Left ventricle myocardium inferior (tissue), 1 donor: ENCODE data around the gene PARD3B. TPM values are rescaled to one million over a fixed set of nuclear protein-coding genes. Genes with fewer than 3 reads are reported as not detected.

ENCODE experiments used
- DNase-seq: peaks from one replicate; pipeline ENCODE4 v3.0.0-alpha.2; 2020
- H3K27ac ChIP-seq: fragments of 200-600 bp; replicated peaks from 2 replicates; pipeline ENCODE4 v1.8.0; 2021
- H3K27me3 ChIP-seq: fragments of 200-600 bp; 2 replicates; pipeline ENCODE4 v1.8.0; 2021; ENCODE audit warnings: low read depth
- H3K36me3 ChIP-seq: fragments of 200-600 bp; 2 replicates; pipeline ENCODE4 v1.8.0; 2021
- H3K4me1 ChIP-seq: fragments of 200-600 bp; 2 replicates; pipeline ENCODE4 v1.8.0; 2021
- H3K4me3 ChIP-seq: fragments of 200-600 bp; 2 replicates; pipeline ENCODE4 v1.8.0; 2021; ENCODE audit warnings: mild to moderate bottlenecking, moderate library complexity
- H3K9me3 ChIP-seq: fragments of 200-600 bp; replicated peaks from 2 replicates; pipeline ENCODE4 v1.8.0; 2021
- CTCF ChIP-seq: fragments of 200-600 bp; IDR thresholded peaks from 2 replicates; pipeline ENCODE4 v1.8.0; 2021; ENCODE audit warnings: antibody characterized with exemption, mild to moderate bottlenecking, borderline replicate concordance
- intact Hi-C: fragments of 100-400 bp; cut with micrococcal nuclease; formaldehyde crosslinking; loops from one replicate; pipeline ENCODE4 v1.11.0; 2022
- total RNA-seq: library from RNA; stranded (reverse); fragmentation: NEBNext Ultra II Directional; extraction: Animal tissue kit (Norgen Biotek cat#: 25700); gene quantifications from one replicate; pipeline ENCODE4 v1.2.1, GENCODE V29; 2021
- donor health status: DM: no; HTN: yes; CAD: no; lungs with severe emphysema.

The PARD3B gene
- total RNA-seq, 1 donor from 2014 or later = 9.1 TPM

- Histone ChIP-seq H3K9me3 (no peaks in the 10 kb centered on the region), H3K4me3 (no peak overlapping the region), H3K27ac (no peak overlapping the region), H3K27me3 (no peaks in the 10 kb centered on the region), H3K36me3 (peaks cover 2% of the 10 kb centered on the region), H3K4me1 (no peaks in the 10 kb centered on the region)
- intact Hi-C loops = no loop called here
- TF ChIP-seq CTCF = no peak
- no peak for DNase-seq
These were observed 500.4 kb downstream of the PARD3B start for GRCh38 chr2:205045706-205046105.

- TF ChIP-seq CTCF = no peak
- Histone ChIP-seq H3K27ac (no peak overlapping the region), H3K4me3 (no peak overlapping the region), H3K4me1 (no peaks in the 10 kb centered on the region), H3K27me3 (no peaks in the 10 kb centered on the region), H3K9me3 (no peaks in the 10 kb centered on the region), H3K36me3 (peaks cover 2% of the 10 kb centered on the region)
- DNase-seq = no peak
- intact Hi-C loops = no loop called here
These were observed 502.1 kb downstream of the PARD3B start for GRCh38 chr2:205047273-205047839.

- no peaks in the 10 kb centered on the region for H3K9me3 ChIP-seq
- intact Hi-C loops = no loop called here
These were observed 506.1 kb downstream of the PARD3B start for GRCh38 chr2:205051417-205051816.

GRCh38 chr2:205052781-205053180 is 507.5 kb downstream of the PARD3B start:
- intact Hi-C loops = no loop called here
- no peak for DNase-seq
- Histone ChIP-seq H3K36me3 (peaks cover 2% of the 10 kb centered on the region), H3K27ac (no peak overlapping the region), H3K4me3 (no peak overlapping the region), H3K27me3 (no peaks in the 10 kb centered on the region), H3K9me3 (no peaks in the 10 kb centered on the region), H3K4me1 (peaks cover 15% of the 10 kb centered on the region)
- no peak for TF ChIP-seq CTCF

More at GRCh38 chr2:205051417-205051816, 506.1 kb downstream of the PARD3B start:
- H3K36me3 ChIP-seq = peaks cover 2% of the 10 kb centered on the region
- DNase-seq = no peak
- H3K27me3 ChIP-seq = no peaks in the 10 kb centered on the region
- H3K4me3 ChIP-seq = no peak overlapping the region
- peaks cover 15% of the 10 kb centered on the region for H3K4me1 ChIP-seq
- H3K27ac ChIP-seq = no peak overlapping the region
- no peak for TF ChIP-seq CTCF

- Histone ChIP-seq H3K27me3 (no peaks in the 10 kb centered on the region), H3K27ac (no peak overlapping the region), H3K4me3 (no peak overlapping the region), H3K9me3 (peaks cover 6% of the 10 kb centered on the region), H3K4me1 (peaks cover 15% of the 10 kb centered on the region), H3K36me3 (no peaks in the 10 kb centered on the region)
- no peak for DNase-seq
- intact Hi-C loops = no loop called here
- no peak for TF ChIP-seq CTCF
These were observed 508.6 kb downstream of the PARD3B start for GRCh38 chr2:205053827-205054410.
